Measurements from ENCODE around the gene NCAM2. TPM values are rescaled to one million over a fixed set of nuclear protein-coding genes. Genes with fewer than 3 reads are reported as not detected.

The NCAM2 gene
- total and polyA plus RNA-seq, 2 experiments from 2014 or later, result 0.36 to 0.83 TPM

DNA sequence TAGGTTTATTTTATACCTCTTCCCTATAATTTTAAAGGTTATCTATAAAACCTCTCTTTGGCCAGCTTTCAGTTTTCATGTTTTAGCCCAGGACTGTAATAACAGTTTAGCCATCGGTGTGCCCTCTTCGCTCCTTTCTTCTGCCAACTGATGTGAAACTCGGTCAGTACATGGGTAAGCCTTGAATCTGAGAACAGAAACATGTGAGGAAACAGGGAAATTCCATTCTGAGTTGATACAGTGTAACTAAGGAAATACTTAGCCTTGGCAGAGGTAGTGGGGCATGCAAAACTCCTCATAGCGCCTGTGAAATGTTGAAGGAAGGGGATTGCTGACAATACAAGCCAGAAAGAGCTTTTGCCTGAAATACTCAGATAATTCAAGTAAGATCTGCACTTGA is 465.2 kb downstream of the NCAM2 start (continued):
- TF ChIP-seq, protein P1, sequence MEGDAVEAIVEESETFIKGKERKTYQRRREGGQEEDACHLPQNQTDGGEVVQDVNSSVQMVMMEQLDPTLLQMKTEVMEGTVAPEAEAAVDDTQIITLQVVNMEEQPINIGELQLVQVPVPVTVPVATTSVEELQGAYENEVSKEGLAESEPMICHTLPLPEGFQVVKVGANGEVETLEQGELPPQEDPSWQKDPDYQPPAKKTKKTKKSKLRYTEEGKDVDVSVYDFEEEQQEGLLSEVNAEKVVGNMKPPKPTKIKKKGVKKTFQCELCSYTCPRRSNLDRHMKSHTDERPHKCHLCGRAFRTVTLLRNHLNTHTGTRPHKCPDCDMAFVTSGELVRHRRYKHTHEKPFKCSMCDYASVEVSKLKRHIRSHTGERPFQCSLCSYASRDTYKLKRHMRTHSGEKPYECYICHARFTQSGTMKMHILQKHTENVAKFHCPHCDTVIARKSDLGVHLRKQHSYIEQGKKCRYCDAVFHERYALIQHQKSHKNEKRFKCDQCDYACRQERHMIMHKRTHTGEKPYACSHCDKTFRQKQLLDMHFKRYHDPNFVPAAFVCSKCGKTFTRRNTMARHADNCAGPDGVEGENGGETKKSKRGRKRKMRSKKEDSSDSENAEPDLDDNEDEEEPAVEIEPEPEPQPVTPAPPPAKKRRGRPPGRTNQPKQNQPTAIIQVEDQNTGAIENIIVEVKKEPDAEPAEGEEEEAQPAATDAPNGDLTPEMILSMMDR (conservative IDR thresholded peaks at IDR 0.05; ENCODE audit: low read depth in 2 of 2), result no peak
- no peak for TF ChIP-seq POLR2AphosphoS5 (IDR thresholded peaks at IDR 0.05; ENCODE audit: low read depth)
- TF ChIP-seq NANOG (IDR thresholded peaks at IDR 0.05; ENCODE audit: borderline replicate concordance), result no peak
- no peak for TF ChIP-seq CREB1 (CRISPR knock-in tag; IDR thresholded peaks at IDR 0.05; ENCODE audit: low read depth)
- TF ChIP-seq JUNB (IDR thresholded peaks at IDR 0.05; ENCODE audit: unreplicated experiment), result no peak

DNA sequence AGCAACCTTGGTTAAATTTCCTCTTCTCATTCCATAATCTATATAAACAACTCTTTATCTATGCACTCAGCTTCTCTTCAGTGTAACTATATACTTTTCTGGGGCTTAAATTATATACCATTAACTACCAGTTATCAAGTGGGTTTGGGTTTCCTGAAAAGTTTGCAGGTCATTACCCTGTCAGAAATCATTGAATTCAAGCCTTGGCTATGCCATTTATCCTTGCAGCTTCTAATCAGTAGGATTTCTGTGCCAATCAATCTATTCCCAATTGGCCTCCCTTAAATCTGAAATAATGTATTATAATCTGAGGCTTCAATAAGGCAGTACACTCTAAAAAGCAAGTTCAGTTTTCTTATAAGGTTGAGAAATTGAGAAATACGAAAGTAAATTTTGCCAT is 466.5 kb downstream of the NCAM2 start:
- Histone ChIP-seq H3K4me2 (no peak overlapping the region), H3K27me3 (ENCODE audit: insufficient read depth) (no peaks in the 10 kb centered on the region), H2AFZ (no peak overlapping the region), H3K79me2 (replicated peaks; ENCODE audit: insufficient read depth) (no peaks in the 10 kb centered on the region), H3K9me2 (ENCODE audit: insufficient read depth) (no peaks in the 10 kb centered on the region), H4K20me1 (replicated peaks; ENCODE audit: insufficient read depth) (no peaks in the 10 kb centered on the region), H3K36me3 (ENCODE audit: insufficient read depth) (no peaks in the 10 kb centered on the region), H3K4me3 (no peak overlapping the region), H3F3A (replicated peaks; ENCODE audit: low read depth) (no peaks in the 10 kb centered on the region), H3K4me1 (ENCODE audit: insufficient read depth) (no peaks in the 10 kb centered on the region), H3K27ac (ENCODE audit: low read depth) (no peak overlapping the region)
- DNase-seq (ENCODE audit: low spot score) (no peak), ATAC-seq (no peak)
- H3K4me3 Mint-ChIP-seq, result no peak overlapping the region
- TF ChIP-seq ZNF114 (CRISPR knock-in tag; IDR thresholded peaks at IDR 0.05), result no peak
- no peak for TF ChIP-seq POLR2AphosphoS5 (IDR thresholded peaks at IDR 0.05; ENCODE audit: low read depth)
- H3K4me1 Mint-ChIP-seq, result peaks cover 2% of the 10 kb centered on the region; the same call in 1 of the 3 replicates
- no peak overlapping the region for H3K27ac Mint-ChIP-seq
- H3K9me3 Mint-ChIP-seq, result no peaks in the 10 kb centered on the region
- H3K36me3 Mint-ChIP-seq (ENCODE audit: low read depth), result no peaks in the 10 kb centered on the region
- H3K27me3 Mint-ChIP-seq (ENCODE audit: insufficient read depth, low read depth, poor library complexity), result no peaks in the 10 kb centered on the region

DNA sequence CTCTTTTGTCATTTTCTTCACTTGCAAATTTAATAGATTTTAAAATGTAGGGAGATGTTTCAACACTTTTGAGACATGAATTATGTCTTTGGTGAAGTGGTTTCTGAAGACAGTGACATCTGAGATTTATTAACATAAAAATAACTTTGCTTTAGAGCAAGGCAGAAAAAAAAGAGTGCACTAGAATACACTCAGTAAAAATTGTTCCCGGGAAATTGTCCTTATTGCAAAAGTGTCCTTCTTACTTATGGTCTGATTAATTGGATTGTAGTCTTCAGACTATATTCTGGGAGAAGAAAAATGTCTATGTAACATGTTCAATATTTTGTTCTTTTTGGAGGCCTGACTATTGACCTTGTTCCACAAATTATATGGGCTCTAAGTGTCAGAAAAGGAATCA is 468.5 kb downstream of the NCAM2 start:
- ATAC-seq, result no peak
- TF ChIP-seq CREB1 (CRISPR knock-in tag; IDR thresholded peaks at IDR 0.05; ENCODE audit: low read depth) (no peak), POLR2AphosphoS5 (IDR thresholded peaks at IDR 0.05; ENCODE audit: low read depth) (no peak), NANOG (IDR thresholded peaks at IDR 0.05; ENCODE audit: borderline replicate concordance) (no peak), STAT1 (IDR thresholded peaks at IDR 0.05; ENCODE audit: unreplicated experiment) (no peak), EZH2 (IDR thresholded peaks at IDR 0.05; ENCODE audit: low read depth, unreplicated experiment) (no peak), ZNF331 (CRISPR knock-in tag; IDR thresholded peaks at IDR 0.05; ENCODE audit: low read depth) (no peak), ZNF114 (CRISPR knock-in tag; IDR thresholded peaks at IDR 0.05) (no peak), EZH2phosphoT487 (IDR thresholded peaks at IDR 0.05; ENCODE audit: unreplicated experiment) (no peak)
- TF ChIP-seq, protein P2, sequence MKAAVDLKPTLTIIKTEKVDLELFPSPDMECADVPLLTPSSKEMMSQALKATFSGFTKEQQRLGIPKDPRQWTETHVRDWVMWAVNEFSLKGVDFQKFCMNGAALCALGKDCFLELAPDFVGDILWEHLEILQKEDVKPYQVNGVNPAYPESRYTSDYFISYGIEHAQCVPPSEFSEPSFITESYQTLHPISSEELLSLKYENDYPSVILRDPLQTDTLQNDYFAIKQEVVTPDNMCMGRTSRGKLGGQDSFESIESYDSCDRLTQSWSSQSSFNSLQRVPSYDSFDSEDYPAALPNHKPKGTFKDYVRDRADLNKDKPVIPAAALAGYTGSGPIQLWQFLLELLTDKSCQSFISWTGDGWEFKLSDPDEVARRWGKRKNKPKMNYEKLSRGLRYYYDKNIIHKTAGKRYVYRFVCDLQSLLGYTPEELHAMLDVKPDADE (IDR thresholded peaks at IDR 0.05), result no peak
- TF ChIP-seq, protein P3, sequence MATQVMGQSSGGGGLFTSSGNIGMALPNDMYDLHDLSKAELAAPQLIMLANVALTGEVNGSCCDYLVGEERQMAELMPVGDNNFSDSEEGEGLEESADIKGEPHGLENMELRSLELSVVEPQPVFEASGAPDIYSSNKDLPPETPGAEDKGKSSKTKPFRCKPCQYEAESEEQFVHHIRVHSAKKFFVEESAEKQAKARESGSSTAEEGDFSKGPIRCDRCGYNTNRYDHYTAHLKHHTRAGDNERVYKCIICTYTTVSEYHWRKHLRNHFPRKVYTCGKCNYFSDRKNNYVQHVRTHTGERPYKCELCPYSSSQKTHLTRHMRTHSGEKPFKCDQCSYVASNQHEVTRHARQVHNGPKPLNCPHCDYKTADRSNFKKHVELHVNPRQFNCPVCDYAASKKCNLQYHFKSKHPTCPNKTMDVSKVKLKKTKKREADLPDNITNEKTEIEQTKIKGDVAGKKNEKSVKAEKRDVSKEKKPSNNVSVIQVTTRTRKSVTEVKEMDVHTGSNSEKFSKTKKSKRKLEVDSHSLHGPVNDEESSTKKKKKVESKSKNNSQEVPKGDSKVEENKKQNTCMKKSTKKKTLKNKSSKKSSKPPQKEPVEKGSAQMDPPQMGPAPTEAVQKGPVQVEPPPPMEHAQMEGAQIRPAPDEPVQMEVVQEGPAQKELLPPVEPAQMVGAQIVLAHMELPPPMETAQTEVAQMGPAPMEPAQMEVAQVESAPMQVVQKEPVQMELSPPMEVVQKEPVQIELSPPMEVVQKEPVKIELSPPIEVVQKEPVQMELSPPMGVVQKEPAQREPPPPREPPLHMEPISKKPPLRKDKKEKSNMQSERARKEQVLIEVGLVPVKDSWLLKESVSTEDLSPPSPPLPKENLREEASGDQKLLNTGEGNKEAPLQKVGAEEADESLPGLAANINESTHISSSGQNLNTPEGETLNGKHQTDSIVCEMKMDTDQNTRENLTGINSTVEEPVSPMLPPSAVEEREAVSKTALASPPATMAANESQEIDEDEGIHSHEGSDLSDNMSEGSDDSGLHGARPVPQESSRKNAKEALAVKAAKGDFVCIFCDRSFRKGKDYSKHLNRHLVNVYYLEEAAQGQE (IDR thresholded peaks at IDR 0.05; ENCODE audit: unreplicated experiment), result no peak

More for the DNA sequence above, 468.5 kb downstream of the NCAM2 start:
- no peaks in the 10 kb centered on the region for H4K20me1 ChIP-seq (replicated peaks; ENCODE audit: insufficient read depth)
- no peak overlapping the region for H2AFZ ChIP-seq
- no peak for DNase-seq (ENCODE audit: low spot score)
- H3K9me2 ChIP-seq (ENCODE audit: insufficient read depth), result no peaks in the 10 kb centered on the region
- H3K27me3 ChIP-seq (ENCODE audit: insufficient read depth), result no peaks in the 10 kb centered on the region
- Mint-ChIP-seq H3K36me3 (ENCODE audit: low read depth) (no peaks in the 10 kb centered on the region), H3K4me3 (no peak overlapping the region), H3K4me1 (peaks cover 2% of the 10 kb centered on the region; the same call in 1 of the 3 replicates), H3K27me3 (ENCODE audit: insufficient read depth, low read depth, poor library complexity) (no peaks in the 10 kb centered on the region), H3K9me3 (no peaks in the 10 kb centered on the region), H3K27ac (no peak overlapping the region)
- H3K4me2 ChIP-seq, result no peak overlapping the region
- no peaks in the 10 kb centered on the region for H3K4me1 ChIP-seq (ENCODE audit: insufficient read depth)
- no peaks in the 10 kb centered on the region for H3F3A ChIP-seq (replicated peaks; ENCODE audit: low read depth)
- no peak overlapping the region for H3K27ac ChIP-seq (ENCODE audit: low read depth)
- no peak overlapping the region for H3K4me3 ChIP-seq
- H3K79me2 ChIP-seq (replicated peaks; ENCODE audit: insufficient read depth), result no peaks in the 10 kb centered on the region
- no peaks in the 10 kb centered on the region for H3K36me3 ChIP-seq (ENCODE audit: insufficient read depth)

All from GM23338 (cell line).